ENCODE measurements around the gene LDB2. TPM values are rescaled to one million over a fixed set of nuclear protein-coding genes. Genes with fewer than 3 reads are reported as not detected.

LDB2 gene
- total and polyA plus RNA-seq, 2 donors (not counting 1 experiment from before 2014, with no cell fraction given): 41.6 to 78.3 TPM

DNA sequence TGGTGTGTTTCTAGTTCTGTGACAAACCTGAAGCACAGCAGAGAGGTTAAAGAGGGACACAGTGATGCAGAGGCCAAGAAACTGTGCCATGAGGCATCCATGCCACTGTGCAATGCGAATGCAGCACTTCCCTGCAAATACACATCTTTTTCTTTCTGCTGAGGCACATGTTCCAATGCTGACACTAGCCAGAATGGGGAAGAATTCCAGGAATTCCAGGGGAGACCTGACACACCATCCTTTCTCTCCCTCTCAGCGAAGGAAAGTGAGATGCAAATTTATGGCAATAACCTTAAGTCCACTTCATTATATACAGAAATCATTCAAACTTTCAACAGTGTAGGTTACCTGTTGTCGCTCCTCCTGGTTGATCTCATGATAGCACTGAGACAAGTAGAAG, 204.8 kb downstream of the LDB2 start:
- Histone ChIP-seq H3K4me3 (replicated peaks in 1 of 4; ENCODE audit: control extremely low read depth in 1 of 4, insufficient read depth in 1 of 4, low read depth in 3 of 4, low read length in 4 of 4) (no peak overlapping the region), H3K27ac (ENCODE audit: insufficient read depth, low read length) (no peak overlapping the region)
- TF ChIP-seq, protein P1, sequence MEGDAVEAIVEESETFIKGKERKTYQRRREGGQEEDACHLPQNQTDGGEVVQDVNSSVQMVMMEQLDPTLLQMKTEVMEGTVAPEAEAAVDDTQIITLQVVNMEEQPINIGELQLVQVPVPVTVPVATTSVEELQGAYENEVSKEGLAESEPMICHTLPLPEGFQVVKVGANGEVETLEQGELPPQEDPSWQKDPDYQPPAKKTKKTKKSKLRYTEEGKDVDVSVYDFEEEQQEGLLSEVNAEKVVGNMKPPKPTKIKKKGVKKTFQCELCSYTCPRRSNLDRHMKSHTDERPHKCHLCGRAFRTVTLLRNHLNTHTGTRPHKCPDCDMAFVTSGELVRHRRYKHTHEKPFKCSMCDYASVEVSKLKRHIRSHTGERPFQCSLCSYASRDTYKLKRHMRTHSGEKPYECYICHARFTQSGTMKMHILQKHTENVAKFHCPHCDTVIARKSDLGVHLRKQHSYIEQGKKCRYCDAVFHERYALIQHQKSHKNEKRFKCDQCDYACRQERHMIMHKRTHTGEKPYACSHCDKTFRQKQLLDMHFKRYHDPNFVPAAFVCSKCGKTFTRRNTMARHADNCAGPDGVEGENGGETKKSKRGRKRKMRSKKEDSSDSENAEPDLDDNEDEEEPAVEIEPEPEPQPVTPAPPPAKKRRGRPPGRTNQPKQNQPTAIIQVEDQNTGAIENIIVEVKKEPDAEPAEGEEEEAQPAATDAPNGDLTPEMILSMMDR (conservative IDR thresholded peaks at IDR 0.05 in 1 of 2, IDR thresholded peaks at IDR 0.05 in 1 of 2; ENCODE audit: low read depth in 1 of 2, low read length in 2 of 2): no peak
- no peak for TF ChIP-seq EZH2 (IDR thresholded peaks at IDR 0.05; ENCODE audit: low read length, missing control alignments)

DNA sequence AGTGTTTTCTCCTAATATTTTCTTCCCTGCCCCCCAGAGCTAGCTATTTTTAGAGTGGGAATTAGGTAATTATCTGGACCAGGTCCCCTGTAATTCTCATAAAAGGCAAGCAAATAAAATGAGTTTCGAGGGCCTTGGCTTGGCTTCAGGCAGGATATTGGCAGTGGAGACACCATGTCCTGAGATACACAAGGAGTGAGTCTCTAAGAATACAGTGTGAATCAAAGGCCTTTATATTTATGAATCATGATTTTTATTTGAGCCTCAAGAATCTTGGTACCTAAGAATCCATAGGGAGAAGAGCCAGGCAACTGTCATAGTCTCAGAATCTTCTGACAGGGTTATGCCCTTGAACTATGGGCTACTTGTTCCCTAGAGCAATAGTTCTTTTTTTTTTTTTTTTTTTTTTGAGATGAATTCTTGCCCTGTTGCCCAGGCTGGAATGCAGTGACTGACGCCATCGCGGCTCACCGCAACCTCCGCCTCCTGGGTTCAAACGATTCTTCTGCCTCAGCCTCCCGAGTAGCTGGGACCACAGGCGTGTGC, 205.4 kb downstream of the LDB2 start:
- TF ChIP-seq EZH2 (IDR thresholded peaks at IDR 0.05; ENCODE audit: low read length, missing control alignments): no peak
- TF ChIP-seq, protein P1 (conservative IDR thresholded peaks at IDR 0.05 in 1 of 2, IDR thresholded peaks at IDR 0.05 in 1 of 2; ENCODE audit: low read depth in 1 of 2, low read length in 2 of 2): no peak
- no peak overlapping the region for H3K9ac ChIP-seq (ENCODE audit: insufficient read depth, low read length)
- H4K20me1 ChIP-seq (ENCODE audit: control insufficient read depth, extremely low read depth, insufficient read depth, low read length): no peaks in the 10 kb centered on the region
- DNase-seq (ENCODE audit: low read depth in 2 of 2): no peak
- H3K36me3 ChIP-seq (ENCODE audit: control insufficient read depth, insufficient read depth, low read length): peaks cover 2% of the 10 kb centered on the region
- H3K4me1 ChIP-seq (ENCODE audit: control insufficient read depth, extremely low read depth, insufficient read depth, low read length): peaks cover 8% of the 10 kb centered on the region
- H3K4me3 ChIP-seq (replicated peaks in 1 of 4; ENCODE audit: control extremely low read depth in 1 of 4, insufficient read depth in 1 of 4, low read depth in 3 of 4, low read length in 4 of 4): no peak overlapping the region
- H3K27me3 ChIP-seq (ENCODE audit: control insufficient read depth, insufficient read depth, low read length): no peaks in the 10 kb centered on the region
- H3K79me2 ChIP-seq (ENCODE audit: control insufficient read depth, insufficient read depth, low read length): no peaks in the 10 kb centered on the region
- H3K9me3 ChIP-seq (ENCODE audit: control insufficient read depth, insufficient read depth, low read depth, low read length): no peaks in the 10 kb centered on the region
- no peak overlapping the region for H3K4me2 ChIP-seq (ENCODE audit: extremely low read depth, insufficient read depth, low read length)
- H2AFZ ChIP-seq (ENCODE audit: low read length): no peak overlapping the region
- no peak overlapping the region for H3K27ac ChIP-seq (ENCODE audit: insufficient read depth, low read length)

More for the DNA sequence above, 204.8 kb downstream of the LDB2 start:
- Histone ChIP-seq H3K79me2 (ENCODE audit: control insufficient read depth, insufficient read depth, low read length) (no peaks in the 10 kb centered on the region), H3K9me3 (ENCODE audit: control insufficient read depth, insufficient read depth, low read depth, low read length) (no peaks in the 10 kb centered on the region), H3K27me3 (ENCODE audit: control insufficient read depth, insufficient read depth, low read length) (no peaks in the 10 kb centered on the region), H4K20me1 (ENCODE audit: control insufficient read depth, extremely low read depth, insufficient read depth, low read length) (no peaks in the 10 kb centered on the region), H2AFZ (ENCODE audit: low read length) (no peak overlapping the region), H3K36me3 (ENCODE audit: control insufficient read depth, insufficient read depth, low read length) (peaks cover 2% of the 10 kb centered on the region), H3K4me1 (ENCODE audit: control insufficient read depth, extremely low read depth, insufficient read depth, low read length) (peaks cover 8% of the 10 kb centered on the region), H3K4me2 (ENCODE audit: extremely low read depth, insufficient read depth, low read length) (no peak overlapping the region), H3K9ac (ENCODE audit: insufficient read depth, low read length) (no peak overlapping the region)
- no peak for DNase-seq (ENCODE audit: low read depth in 2 of 2)

DNA sequence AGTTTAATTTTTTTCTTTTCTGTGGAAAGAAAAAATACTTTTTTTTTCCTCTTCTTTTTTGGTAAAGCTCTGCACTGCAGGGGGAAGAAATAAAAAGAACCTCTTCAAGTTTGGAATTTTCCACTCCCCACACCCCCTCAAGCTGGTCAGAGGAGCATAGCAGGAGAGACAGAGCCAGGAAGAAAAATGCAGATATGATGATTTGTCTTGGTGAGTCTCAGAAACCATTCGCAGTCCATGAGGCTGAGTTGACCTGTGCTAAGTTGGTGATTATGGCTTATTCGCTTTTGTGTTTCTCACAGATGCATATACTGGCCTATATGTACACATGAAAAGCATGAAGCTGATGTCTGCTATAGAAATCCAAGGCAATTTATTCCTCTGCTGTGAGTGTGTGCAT, 205.9 kb downstream of the LDB2 start:
- Histone ChIP-seq H2AFZ (ENCODE audit: low read length) (no peak overlapping the region), H3K79me2 (ENCODE audit: control insufficient read depth, insufficient read depth, low read length) (no peaks in the 10 kb centered on the region), H3K4me3 (replicated peaks in 1 of 4; ENCODE audit: control extremely low read depth in 1 of 4, insufficient read depth in 1 of 4, low read depth in 3 of 4, low read length in 4 of 4) (no peak overlapping the region), H3K27ac (ENCODE audit: insufficient read depth, low read length) (no peak overlapping the region), H3K4me1 (ENCODE audit: control insufficient read depth, extremely low read depth, insufficient read depth, low read length) (peaks cover 8% of the 10 kb centered on the region), H3K9me3 (ENCODE audit: control insufficient read depth, insufficient read depth, low read depth, low read length) (no peaks in the 10 kb centered on the region), H3K9ac (ENCODE audit: insufficient read depth, low read length) (no peak overlapping the region), H3K36me3 (ENCODE audit: control insufficient read depth, insufficient read depth, low read length) (peaks cover 2% of the 10 kb centered on the region), H3K4me2 (ENCODE audit: extremely low read depth, insufficient read depth, low read length) (no peak overlapping the region), H4K20me1 (ENCODE audit: control insufficient read depth, extremely low read depth, insufficient read depth, low read length) (no peaks in the 10 kb centered on the region), H3K27me3 (ENCODE audit: control insufficient read depth, insufficient read depth, low read length) (no peaks in the 10 kb centered on the region)
- TF ChIP-seq EZH2 (IDR thresholded peaks at IDR 0.05; ENCODE audit: low read length, missing control alignments): no peak
- TF ChIP-seq, protein P1 (conservative IDR thresholded peaks at IDR 0.05 in 1 of 2, IDR thresholded peaks at IDR 0.05 in 1 of 2; ENCODE audit: low read depth in 1 of 2, low read length in 2 of 2): no peak
- DNase-seq (ENCODE audit: low read depth in 2 of 2): peak in 1 of 2 donors; percentile 68
